OCI-LY1 (cell line): Measurements from ENCODE around the gene ZNF286A.
"Not testable (repeated sequence)": the region's sequence is repeated elsewhere in the genome, so short reads cannot be mapped to it uniquely, and the experiment has no call there.

Source experiments
- H2AFZ ChIP-seq: fragments of 200-600 bp; sonication (generic), shearing (Covaris generic); 2 replicates; pipeline ENCODE4 v1.6.0; 2014; ENCODE audit warnings: antibody characterized with exemption, mild to moderate bottlenecking, low read length
- H3F3A ChIP-seq: fragments of 200-600 bp; sonication (generic), shearing (Covaris generic); 2 replicates; pipeline ENCODE4 v1.6.0; 2014; ENCODE audit warnings: mild to moderate bottlenecking, antibody characterized with exemption, low read length, moderate library complexity; ENCODE audit not compliant: insufficient read depth
- H3K27ac ChIP-seq: fragments of 200-600 bp; sonication (generic); 2 replicates; pipeline ENCODE4 v1.5.1; 2014; ENCODE audit warnings: low read length, mixed run types, mild to moderate bottlenecking, low read depth; ENCODE audit not compliant: poor library complexity, severe bottlenecking
- H3K27me3 ChIP-seq: fragments of 200-600 bp; sonication (generic); 2 replicates; pipeline ENCODE4 v1.6.0; 2014; ENCODE audit warnings: antibody characterized with exemption, mild to moderate bottlenecking, low read length, moderate library complexity; ENCODE audit not compliant: insufficient read depth
- H3K36me3 ChIP-seq: fragments of 200-600 bp; sonication (generic); 2 replicates; pipeline ENCODE4 v1.6.1; 2014; ENCODE audit warnings: mild to moderate bottlenecking, antibody characterized with exemption, low read length, moderate library complexity, mixed read lengths; ENCODE audit not compliant: insufficient read depth
- H3K4me1 ChIP-seq: fragments of 200-600 bp; sonication (generic); 2 replicates; pipeline ENCODE4 v1.5.1; 2014; ENCODE audit warnings: mild to moderate bottlenecking, low read length, moderate library complexity; ENCODE audit not compliant: insufficient read depth, severe bottlenecking
- H3K4me2 ChIP-seq: fragments of 200-600 bp; sonication (generic), shearing (Covaris generic); 2 replicates; pipeline ENCODE4 v1.6.1; 2014; ENCODE audit warnings: low read length
- H3K4me3 ChIP-seq: fragments of 200-600 bp; sonication (generic); 2 replicates; pipeline ENCODE4 v1.5.1; 2014; ENCODE audit warnings: low read length, low read depth, mild to moderate bottlenecking, mixed read lengths; ENCODE audit not compliant: poor library complexity, severe bottlenecking
- H3K79me2 ChIP-seq: fragments of 200-600 bp; shearing (Covaris generic); 2 replicates; pipeline ENCODE4 v1.6.1; 2016; ENCODE audit warnings: mixed run types, low read length, mixed read lengths; ENCODE audit not compliant: insufficient read depth
- H3K9ac ChIP-seq: fragments of 200-600 bp; sonication (generic), shearing (Covaris generic); 2 replicates; pipeline ENCODE4 v1.6.1; 2014; ENCODE audit warnings: mild to moderate bottlenecking, low read length, mixed read lengths
- H3K9me2 ChIP-seq: fragments of 200-600 bp; sonication (generic), shearing (Covaris generic); 2 replicates; pipeline ENCODE4 v1.6.1; 2014; ENCODE audit warnings: low read depth, mild to moderate bottlenecking, low read length, mixed read lengths
- H3K9me3 ChIP-seq: fragments of 200-600 bp; shearing (Covaris generic); 2 replicates; pipeline ENCODE4 v1.6.1; 2014; ENCODE audit warnings: low read length, mixed read lengths
- H4K20me1 ChIP-seq: fragments of 200-600 bp; sonication (generic), shearing (Covaris generic); 2 replicates; pipeline ENCODE4 v1.6.0; 2016; ENCODE audit warnings: mild to moderate bottlenecking, low read length; ENCODE audit not compliant: insufficient read depth
- CTCF ChIP-seq: fragments of 200-600 bp; sonication (generic), shearing (Covaris generic); IDR thresholded peaks from 2 replicates; pipeline ENCODE4 v1.5.1; 2017; ENCODE audit warnings: mild to moderate bottlenecking, antibody characterized with exemption, low read length, moderate library complexity, mixed read lengths
- EZH2 ChIP-seq: fragments of 200-600 bp; sonication (generic), shearing (Covaris generic); IDR thresholded peaks from 2 replicates; pipeline ENCODE4 v1.8.0; 2017; ENCODE audit warnings: borderline replicate concordance, mixed run types, mild to moderate bottlenecking, antibody characterized with exemption, low read length, moderate library complexity, mixed read lengths

Gene ZNF286A

GRCh38 chr17:15651583-15652110, 47.9 kb upstream of the ZNF286A start:
- Histone ChIP-seq H3K9me2 (no peaks in the 10 kb centered on the region), H2AFZ (no peak overlapping the region), H3K27me3 (no peaks in the 10 kb centered on the region), H3K4me3 (no peak overlapping the region), H3K9ac (no peak overlapping the region), H3K4me1 (no peaks in the 10 kb centered on the region), H3K36me3 (no peaks in the 10 kb centered on the region), H3K4me2 (no peak overlapping the region), H3K9me3 (no peaks in the 10 kb centered on the region), H3F3A (no peaks in the 10 kb centered on the region), H3K79me2 (no peaks in the 10 kb centered on the region), H3K27ac (no peak overlapping the region), H4K20me1 (no peaks in the 10 kb centered on the region)
- TF ChIP-seq EZH2: no peak
- no peak for TF ChIP-seq CTCF

GRCh38 chr17:15652960-15653359, 46.6 kb upstream of the ZNF286A start:
- H3K27ac ChIP-seq: no peak overlapping the region

GRCh38 chr17:15654401-15654800, 45.2 kb upstream of the ZNF286A start:
- not testable (repeated sequence) for H3K4me3 ChIP-seq, H2AFZ ChIP-seq, H3K9ac ChIP-seq, H4K20me1 ChIP-seq, H3K79me2 ChIP-seq, H3K4me2 ChIP-seq, H3K4me1 ChIP-seq, H3F3A ChIP-seq, H3K9me3 ChIP-seq, H3K9me2 ChIP-seq, H3K27ac ChIP-seq, H3K27me3 ChIP-seq
- peaks cover 10% of the 10 kb centered on the region; the same call in 1 of the 2 replicates for H3K36me3 ChIP-seq

More at GRCh38 chr17:15652960-15653359, 46.6 kb upstream of the ZNF286A start:
- Histone ChIP-seq H2AFZ (no peak overlapping the region), H3K9ac (no peak overlapping the region), H3K36me3 (peaks cover 6% of the 10 kb centered on the region; the same call in 1 of the 2 replicates), H3F3A (no peaks in the 10 kb centered on the region), H4K20me1 (no peaks in the 10 kb centered on the region), H3K9me3 (no peaks in the 10 kb centered on the region), H3K79me2 (no peaks in the 10 kb centered on the region), H3K4me1 (no peaks in the 10 kb centered on the region), H3K4me2 (no peak overlapping the region), H3K4me3 (no peak overlapping the region), H3K27me3 (no peaks in the 10 kb centered on the region), H3K9me2 (no peaks in the 10 kb centered on the region)
- TF ChIP-seq EZH2: no peak
- no peak for TF ChIP-seq CTCF

GRCh38 chr17:15654886-15655561, 44.5 kb upstream of the ZNF286A start:
- H2AFZ ChIP-seq: no peak overlapping the region
- H4K20me1 ChIP-seq: no peaks in the 10 kb centered on the region
- H3K4me3 ChIP-seq: no peak overlapping the region
- TF ChIP-seq CTCF (no peak), EZH2 (no peak)
- H3K9ac ChIP-seq: no peak overlapping the region
- no peak overlapping the region for H3K4me2 ChIP-seq
- H3K9me3 ChIP-seq: no peaks in the 10 kb centered on the region
- H3F3A ChIP-seq: no peaks in the 10 kb centered on the region
- no peaks in the 10 kb centered on the region for H3K79me2 ChIP-seq
- H3K27ac ChIP-seq: no peak overlapping the region
- no peaks in the 10 kb centered on the region for H3K27me3 ChIP-seq
- no peaks in the 10 kb centered on the region for H3K9me2 ChIP-seq
- peaks cover 10% of the 10 kb centered on the region; the same call in 1 of the 2 replicates for H3K36me3 ChIP-seq
- H3K4me1 ChIP-seq: no peaks in the 10 kb centered on the region
